Activated T-helper 1 cell treated with anti-CD3 and anti-CD28 coated beads, Interleukin-12 subunit alpha, Interleukin-12 subunit beta, Interleukin-2, Interleukin-4 antibody, amounts not matched to agents 30 ng/mL and 10 ng/mL and 1 ng/mL, durations not matched to agents 14 hours and 24 hours and 36 hours (primary cell): ENCODE results near the gene TPPP. TPM values are rescaled to one million over a fixed set of nuclear protein-coding genes. Genes with fewer than 3 reads are reported as not detected.

ENCODE experiments used
- DNase-seq: peaks from one replicate; pipeline ENCODE4 v3.0.0; 2021; ENCODE audit warnings: low spot score
- H3K27ac Mint-ChIP-seq: one replicate; pipeline ENCODE4 v1.8.0; 2021; ENCODE audit warnings: mild to moderate bottlenecking, mixed read lengths
- H3K27me3 Mint-ChIP-seq: one replicate; pipeline ENCODE4 v1.8.0; 2022; ENCODE audit warnings: mild to moderate bottlenecking, moderate library complexity, mixed read lengths; ENCODE audit not compliant: insufficient read depth
- H3K36me3 Mint-ChIP-seq: one replicate; pipeline ENCODE4 v1.8.0; 2021; ENCODE audit warnings: low read depth, mixed read lengths
- H3K4me1 Mint-ChIP-seq: one replicate; pipeline ENCODE4 v1.8.0; 2021; ENCODE audit warnings: low read depth, mixed read lengths
- H3K4me3 Mint-ChIP-seq: one replicate; pipeline ENCODE4 v1.8.0; 2021; ENCODE audit warnings: mild to moderate bottlenecking, moderate library complexity, mixed read lengths
- H3K9me3 Mint-ChIP-seq: one replicate; pipeline ENCODE4 v1.8.0; 2021; ENCODE audit warnings: mixed read lengths
- intact Hi-C: fragments of 100-400 bp; cut with micrococcal nuclease; formaldehyde crosslinking; loops from one replicate; pipeline ENCODE4 v1.15.1; 2024
- total RNA-seq: library from RNA; stranded (reverse); gene quantifications from 2 replicates; pipeline ENCODE4 v1.2.3, GENCODE V29; 2022

The TPPP gene
- total RNA-seq, 1 donor from 2014 or later, result not detected

DNA sequence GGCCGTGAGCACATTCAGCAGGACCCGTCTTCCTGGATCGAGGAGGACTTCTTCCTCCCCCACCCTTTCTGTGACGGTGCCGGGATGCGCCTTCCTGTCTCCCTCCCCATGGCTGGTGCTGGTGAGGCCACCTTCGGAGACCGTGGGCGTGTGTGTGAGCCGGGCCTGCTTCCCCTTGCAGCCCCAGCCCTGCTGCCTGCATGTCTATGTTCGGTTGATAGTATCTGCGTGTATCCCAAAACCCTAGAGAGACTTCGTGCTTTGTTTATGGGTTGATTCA is 68.3 kb downstream of the TPPP start:
- Mint-ChIP-seq H3K27me3 (no peaks in the 10 kb centered on the region), H3K4me1 (no peaks in the 10 kb centered on the region), H3K27ac (no peak overlapping the region), H3K9me3 (no peaks in the 10 kb centered on the region), H3K36me3 (peaks cover 8% of the 10 kb centered on the region), H3K4me3 (no peak overlapping the region)
- DNase-seq, result no peak
- intact Hi-C loops, result no loop called here

DNA sequence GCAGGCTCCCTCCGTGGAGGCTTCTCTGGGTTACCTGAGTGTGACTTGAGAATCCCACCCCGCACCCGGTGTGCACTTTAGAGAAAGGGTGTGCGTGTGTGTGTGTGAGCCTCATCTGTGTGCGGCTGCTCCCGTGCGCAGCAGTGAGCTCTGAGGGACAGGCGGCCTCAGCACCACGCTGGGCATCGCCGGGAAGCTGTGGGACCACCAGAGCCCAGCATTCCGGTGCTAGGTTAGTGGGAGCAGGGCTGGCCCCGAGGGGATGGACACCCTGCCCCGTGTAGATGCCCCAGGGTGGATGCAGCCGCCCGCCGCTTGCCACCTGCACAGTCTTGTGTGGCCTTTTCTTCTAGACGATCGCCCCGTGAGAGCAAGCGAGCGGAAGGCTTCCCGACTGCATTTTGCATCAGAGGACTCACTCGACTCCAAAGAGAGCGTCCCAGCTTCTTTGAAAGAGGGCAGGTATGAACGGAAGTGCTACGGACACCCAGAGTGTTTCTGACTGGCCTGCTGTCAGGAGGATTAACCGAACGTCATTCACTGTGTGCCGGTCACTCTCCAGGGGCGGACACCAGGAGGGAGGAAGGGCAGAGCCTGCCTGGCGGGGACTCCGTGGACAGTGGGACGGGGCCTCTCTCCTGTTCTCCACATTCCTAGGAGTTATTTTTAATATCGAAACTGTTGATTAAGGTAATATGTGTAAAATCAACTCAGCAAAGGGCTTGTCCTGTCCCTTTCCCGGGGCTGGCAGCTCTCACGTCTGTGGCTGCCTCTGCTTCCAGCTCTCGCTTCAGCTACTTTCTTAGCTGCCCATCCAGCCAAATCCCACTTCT is 68.8 kb downstream of the TPPP start:
- Mint-ChIP-seq H3K4me3 (no peak overlapping the region), H3K27me3 (no peaks in the 10 kb centered on the region), H3K36me3 (peaks cover 11% of the 10 kb centered on the region), H3K9me3 (no peaks in the 10 kb centered on the region), H3K4me1 (no peaks in the 10 kb centered on the region), H3K27ac (no peak overlapping the region)
- no peak for DNase-seq
- intact Hi-C loops, result no loop called here

GRCh38 chr5:623531-623930 is 69.6 kb downstream of the TPPP start:
- no peak overlapping the region for H3K27ac Mint-ChIP-seq
- H3K27me3 Mint-ChIP-seq, result no peaks in the 10 kb centered on the region
- no peaks in the 10 kb centered on the region for H3K4me1 Mint-ChIP-seq
- intact Hi-C loops, result no loop called here
- no peak for DNase-seq
- H3K4me3 Mint-ChIP-seq, result no peak overlapping the region
- no peaks in the 10 kb centered on the region for H3K9me3 Mint-ChIP-seq
- H3K36me3 Mint-ChIP-seq, result peaks cover 11% of the 10 kb centered on the region

DNA sequence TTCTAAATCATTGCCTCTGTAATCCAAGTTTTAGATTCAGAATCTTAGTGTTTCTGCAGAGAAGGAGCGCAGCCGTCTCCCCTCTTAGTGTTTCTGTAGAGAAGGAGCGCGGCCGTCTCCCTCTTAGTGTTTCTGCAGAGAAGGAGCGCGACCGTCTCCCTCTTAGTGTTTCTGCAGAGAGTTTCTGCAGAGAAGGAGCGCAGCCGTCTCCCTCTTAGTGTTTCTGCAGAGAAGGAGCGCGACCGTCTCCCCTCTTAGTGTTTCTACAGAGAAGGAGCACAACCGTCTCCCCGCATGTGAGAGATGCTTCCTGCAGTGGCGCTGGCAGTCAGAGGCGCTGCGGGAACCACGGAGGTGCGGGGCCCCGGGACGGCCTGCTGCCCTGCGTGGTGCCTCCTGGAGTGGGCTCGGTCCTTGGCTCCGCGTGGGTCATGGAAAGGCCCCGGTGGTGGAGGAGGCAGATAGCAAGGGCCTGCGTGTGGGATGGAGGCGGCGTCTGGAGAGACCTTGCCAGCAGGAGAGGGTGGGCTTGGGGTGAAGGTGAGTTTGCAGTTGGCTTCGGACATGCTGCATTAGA is 70.1 kb downstream of the TPPP start:
- DNase-seq, result no peak
- intact Hi-C loops, result no loop called here
- H3K9me3 Mint-ChIP-seq, result no peaks in the 10 kb centered on the region
- H3K4me1 Mint-ChIP-seq, result no peaks in the 10 kb centered on the region
- H3K27me3 Mint-ChIP-seq, result no peaks in the 10 kb centered on the region
- peaks cover 12% of the 10 kb centered on the region for H3K36me3 Mint-ChIP-seq
- no peak overlapping the region for H3K4me3 Mint-ChIP-seq
- H3K27ac Mint-ChIP-seq, result no peak overlapping the region

DNA sequence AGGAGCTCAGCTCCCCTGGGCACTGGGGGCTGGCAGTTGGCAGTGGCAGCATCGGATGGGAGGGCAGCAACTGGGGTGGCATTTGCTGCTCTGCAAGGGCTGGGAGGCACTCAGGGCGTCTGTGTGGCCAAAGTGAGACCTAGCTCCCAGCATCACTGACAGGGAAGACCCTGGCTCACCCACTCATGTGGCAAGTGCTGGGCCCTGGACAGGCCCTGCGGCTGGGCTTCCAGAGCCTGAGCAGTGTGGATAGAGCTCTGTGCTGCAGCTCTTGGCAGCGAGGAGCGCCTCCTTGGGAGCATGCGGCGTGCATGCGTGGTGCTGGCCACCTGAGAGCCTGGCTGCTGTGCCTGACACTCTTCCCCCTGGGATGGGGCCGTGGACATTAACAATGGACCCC is 70.8 kb downstream of the TPPP start:
- Mint-ChIP-seq H3K4me3 (no peak overlapping the region), H3K27ac (no peak overlapping the region), H3K4me1 (no peaks in the 10 kb centered on the region), H3K9me3 (no peaks in the 10 kb centered on the region), H3K27me3 (no peaks in the 10 kb centered on the region), H3K36me3 (peaks cover 12% of the 10 kb centered on the region)
- intact Hi-C loops, result no loop called here
- DNase-seq, result no peak

DNA sequence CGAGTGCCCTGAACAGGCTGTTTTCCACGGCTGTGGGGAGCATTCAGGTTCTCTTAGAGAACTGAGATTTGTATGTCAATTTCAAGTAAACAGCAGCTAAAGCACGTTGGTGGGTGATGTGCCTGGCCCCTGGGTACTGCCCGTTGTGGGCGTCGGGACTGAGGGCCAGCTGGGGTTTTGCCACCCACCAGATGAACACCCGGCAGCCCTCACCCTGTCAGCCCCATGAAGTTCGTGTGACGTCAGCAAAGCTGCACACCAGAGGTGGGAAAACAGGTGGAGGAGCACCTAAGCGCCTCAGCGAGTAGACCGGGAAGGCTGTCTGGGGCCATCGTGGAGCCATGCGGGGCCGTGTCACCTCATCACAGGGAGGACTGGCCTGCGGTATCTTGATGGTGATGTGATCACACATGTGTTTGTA is 71.8 kb downstream of the TPPP start:
- Mint-ChIP-seq H3K4me3 (no peak overlapping the region), H3K27ac (no peak overlapping the region), H3K27me3 (no peaks in the 10 kb centered on the region), H3K36me3 (peaks cover 14% of the 10 kb centered on the region), H3K9me3 (no peaks in the 10 kb centered on the region), H3K4me1 (peaks cover 4% of the 10 kb centered on the region)
- DNase-seq, result no peak
- intact Hi-C loops, result no loop called here

- peaks cover 15% of the 10 kb centered on the region for H3K36me3 Mint-ChIP-seq
- no peak overlapping the region for H3K27ac Mint-ChIP-seq
- peaks cover 9% of the 10 kb centered on the region for H3K4me1 Mint-ChIP-seq
- H3K9me3 Mint-ChIP-seq, result no peaks in the 10 kb centered on the region
- no peak overlapping the region for H3K4me3 Mint-ChIP-seq
- no peak for DNase-seq
- intact Hi-C loops, result no loop called here
- H3K27me3 Mint-ChIP-seq, result no peaks in the 10 kb centered on the region
Observed at GRCh38 chr5:620586-621180, 72.5 kb downstream of the TPPP start.

GRCh38 chr5:620152-620551 is 73.0 kb downstream of the TPPP start:
- H3K27ac Mint-ChIP-seq, result no peak overlapping the region
- peaks cover 19% of the 10 kb centered on the region for H3K36me3 Mint-ChIP-seq
- intact Hi-C loops, result no loop called here
- H3K4me3 Mint-ChIP-seq, result no peak overlapping the region
- H3K4me1 Mint-ChIP-seq, result peaks cover 13% of the 10 kb centered on the region
- H3K27me3 Mint-ChIP-seq, result no peaks in the 10 kb centered on the region
- no peak for DNase-seq
- H3K9me3 Mint-ChIP-seq, result no peaks in the 10 kb centered on the region

GRCh38 chr5:619444-619843 is 73.7 kb downstream of the TPPP start:
- H3K4me3 Mint-ChIP-seq, result no peak overlapping the region

DNA sequence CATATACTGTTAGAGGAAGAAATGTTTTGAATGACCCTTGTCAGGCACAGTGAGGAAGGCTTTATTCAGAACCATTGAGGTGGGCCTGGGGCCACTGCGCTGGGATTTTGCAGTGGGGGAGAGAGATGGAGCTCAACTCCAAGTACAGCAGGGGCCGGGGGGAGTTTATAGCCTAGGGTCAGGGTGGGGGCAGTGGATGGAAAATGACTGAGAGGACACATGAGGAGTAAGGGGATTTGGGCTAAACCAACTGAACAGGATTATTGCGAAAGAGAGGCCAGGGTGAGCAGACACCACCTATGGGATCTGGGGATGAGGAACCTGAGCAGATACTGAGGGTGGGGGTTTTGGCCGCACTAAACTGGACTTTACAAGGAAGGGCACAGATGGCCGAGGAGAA is 74.7 kb downstream of the TPPP start:
- Mint-ChIP-seq H3K27me3 (no peaks in the 10 kb centered on the region), H3K4me1 (peaks cover 25% of the 10 kb centered on the region), H3K27ac (no peak overlapping the region), H3K4me3 (no peak overlapping the region), H3K36me3 (peaks cover 21% of the 10 kb centered on the region), H3K9me3 (no peaks in the 10 kb centered on the region)
- intact Hi-C loops, result loop anchor here (10.0 kb wide), 1 partner anchor 174 kb away; the partner anchor contains the start of gene EXOC3
- DNase-seq, result no peak

More at GRCh38 chr5:619444-619843, 73.7 kb downstream of the TPPP start:
- no peak for DNase-seq
- Mint-ChIP-seq H3K27ac (no peak overlapping the region), H3K4me1 (peaks cover 18% of the 10 kb centered on the region), H3K27me3 (no peaks in the 10 kb centered on the region), H3K9me3 (no peaks in the 10 kb centered on the region), H3K36me3 (peaks cover 21% of the 10 kb centered on the region)
- intact Hi-C loops, result loop anchor here (10.0 kb wide), 1 partner anchor 175 kb away; the partner anchor contains the start of gene EXOC3

GRCh38 chr5:617896-618295 is 75.3 kb downstream of the TPPP start:
- no peak for DNase-seq
- no peak overlapping the region for H3K27ac Mint-ChIP-seq
- intact Hi-C loops, result loop anchor here (10.0 kb wide), 1 partner anchor 173 kb away; the partner anchor contains the start of gene EXOC3
- H3K4me1 Mint-ChIP-seq, result peaks cover 28% of the 10 kb centered on the region
- H3K36me3 Mint-ChIP-seq, result peaks cover 21% of the 10 kb centered on the region
- no peaks in the 10 kb centered on the region for H3K27me3 Mint-ChIP-seq
- no peak overlapping the region for H3K4me3 Mint-ChIP-seq
- H3K9me3 Mint-ChIP-seq, result no peaks in the 10 kb centered on the region

DNA sequence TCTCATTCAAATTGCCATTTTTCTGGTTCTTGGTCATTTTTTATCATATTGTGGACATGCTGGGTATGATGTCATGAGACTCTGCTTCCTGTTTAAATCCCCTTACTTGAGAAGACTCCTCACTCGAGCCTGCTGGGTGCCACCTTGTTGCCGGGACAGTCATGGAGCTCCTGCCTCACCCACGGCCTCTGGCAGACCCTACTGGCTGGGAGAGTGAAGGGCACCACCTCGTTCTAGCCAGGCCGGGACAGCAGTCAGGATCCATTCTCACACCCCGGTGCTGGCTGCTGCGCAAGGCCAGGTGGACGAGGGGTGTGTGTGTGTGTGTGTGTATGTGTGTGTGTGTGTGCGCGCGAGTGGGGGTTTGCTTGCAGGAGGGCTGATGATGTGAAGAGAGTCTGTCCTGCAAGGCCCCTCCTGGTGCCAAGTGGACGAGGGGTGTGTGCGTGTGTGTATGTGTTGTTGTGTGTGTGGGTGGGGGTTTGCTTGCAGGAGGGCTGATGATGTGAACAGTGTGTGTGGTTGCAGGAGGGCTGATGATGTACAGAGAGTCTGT is 76.6 kb downstream of the TPPP start:
- intact Hi-C loops, result loop anchor here (10.0 kb wide), 1 partner anchor 172 kb away; the partner anchor contains the start of gene EXOC3
- H3K36me3 Mint-ChIP-seq, result peaks cover 21% of the 10 kb centered on the region
- H3K27me3 Mint-ChIP-seq, result no peaks in the 10 kb centered on the region
- H3K4me1 Mint-ChIP-seq, result peaks cover 32% of the 10 kb centered on the region
- no peak for DNase-seq
- no peaks in the 10 kb centered on the region for H3K9me3 Mint-ChIP-seq
- H3K4me3 Mint-ChIP-seq, result no peak overlapping the region
- no peak overlapping the region for H3K27ac Mint-ChIP-seq
